Measurements from ENCODE around the gene LGALS9B.
"Not testable (repeated sequence)": the region's sequence is repeated elsewhere in the genome, so short reads cannot be mapped to it uniquely, and the experiment has no call there.

Gene LGALS9B

DNA sequence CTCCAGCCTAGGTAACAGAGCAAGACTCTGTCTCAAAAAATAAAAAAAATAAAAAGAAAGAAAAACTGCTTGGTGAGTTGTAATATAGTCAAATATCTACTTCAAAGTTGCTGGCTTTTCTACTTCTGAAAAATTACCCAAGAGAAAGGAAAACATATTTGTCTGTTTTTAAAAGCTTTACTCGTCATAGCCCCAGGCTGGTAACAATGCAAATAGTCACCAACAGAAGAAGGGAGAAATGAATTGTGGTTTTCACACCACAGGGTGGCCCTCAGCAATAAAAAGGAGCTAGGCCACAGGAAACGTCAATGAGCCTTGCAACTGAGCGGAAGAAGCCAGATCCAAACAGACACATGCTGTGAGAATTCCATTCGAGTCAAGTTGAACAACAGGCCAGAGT, 1.8 kb upstream of the LGALS9B start:
- not testable (repeated sequence) for DNase-seq (ENCODE audit: low read depth in 1 of 2, low spot score in 1 of 2)

GRCh38 chr17:20466999-20467398, 340 bp downstream of the LGALS9B start:
- DNase-seq (ENCODE audit: low read depth in 1 of 2, low spot score in 1 of 2) = not testable (repeated sequence)

DNA sequence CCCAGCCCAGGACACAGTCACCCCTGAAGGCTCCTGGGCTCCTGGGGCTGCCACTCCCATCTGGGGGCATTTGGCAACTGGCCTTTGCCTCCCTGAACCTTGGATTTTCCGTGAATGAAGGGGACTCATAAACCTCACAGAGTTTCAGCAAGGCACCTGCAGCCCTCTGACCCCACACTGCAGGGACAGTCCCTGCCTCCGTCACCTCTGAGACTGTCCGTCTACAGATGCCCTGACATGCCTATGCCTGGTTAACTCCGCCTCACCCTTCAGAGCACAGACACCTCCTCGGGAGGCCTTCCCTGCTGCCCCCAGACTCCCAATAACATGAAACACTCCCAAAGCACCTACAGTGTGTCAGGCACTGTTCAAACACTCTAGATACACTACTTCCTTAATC, 786 bp downstream of the LGALS9B start:
- not testable (repeated sequence) for DNase-seq (ENCODE audit: low read depth in 1 of 2, low spot score in 1 of 2)

- DNase-seq (ENCODE audit: low read depth in 1 of 2, low spot score in 1 of 2) = not testable (repeated sequence)
These were observed 1.8 kb downstream of the LGALS9B start for GRCh38 chr17:20465535-20465934.

GRCh38 chr17:20464854-20465414, 2.4 kb downstream of the LGALS9B start:
- DNase-seq (ENCODE audit: low read depth in 1 of 2, low spot score in 1 of 2) = not testable (repeated sequence)

- DNase-seq (ENCODE audit: low read depth in 1 of 2, low spot score in 1 of 2) = not testable (repeated sequence)
These were observed 5.2 kb downstream of the LGALS9B start for GRCh38 chr17:20462158-20462557.

DNA sequence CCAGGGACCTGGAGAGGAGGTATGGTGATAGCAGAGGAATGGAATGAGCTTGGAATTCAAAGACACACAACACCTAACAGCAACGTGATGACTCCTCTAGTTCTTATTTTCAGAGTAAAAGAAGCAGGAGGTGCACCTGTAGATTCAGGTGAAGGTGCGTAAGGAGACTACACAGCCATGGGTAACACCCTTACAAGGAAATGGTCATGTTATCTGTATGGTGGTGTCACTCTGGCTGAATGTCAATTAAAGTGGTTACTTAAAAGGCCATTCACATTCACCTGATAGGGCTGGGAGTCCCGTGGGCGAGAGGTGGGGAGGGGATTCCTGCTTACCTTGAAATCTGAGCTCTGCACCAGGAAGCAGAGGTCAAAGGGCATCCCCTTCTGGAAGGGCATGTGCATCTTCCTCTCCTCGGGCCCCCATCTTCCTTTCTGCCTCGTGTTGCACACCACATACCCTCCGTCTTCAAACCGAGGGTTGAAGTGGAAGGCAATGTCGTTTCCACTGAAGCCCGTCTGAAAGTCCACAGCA, 9.4 kb downstream of the LGALS9B start:
- DNase-seq (ENCODE audit: low read depth in 1 of 2, low spot score in 1 of 2) = not testable (repeated sequence)

- not testable (repeated sequence) for DNase-seq (ENCODE audit: low read depth in 1 of 2, low spot score in 1 of 2)
These were observed 12.2 kb downstream of the LGALS9B start for GRCh38 chr17:20455106-20455505.

DNA sequence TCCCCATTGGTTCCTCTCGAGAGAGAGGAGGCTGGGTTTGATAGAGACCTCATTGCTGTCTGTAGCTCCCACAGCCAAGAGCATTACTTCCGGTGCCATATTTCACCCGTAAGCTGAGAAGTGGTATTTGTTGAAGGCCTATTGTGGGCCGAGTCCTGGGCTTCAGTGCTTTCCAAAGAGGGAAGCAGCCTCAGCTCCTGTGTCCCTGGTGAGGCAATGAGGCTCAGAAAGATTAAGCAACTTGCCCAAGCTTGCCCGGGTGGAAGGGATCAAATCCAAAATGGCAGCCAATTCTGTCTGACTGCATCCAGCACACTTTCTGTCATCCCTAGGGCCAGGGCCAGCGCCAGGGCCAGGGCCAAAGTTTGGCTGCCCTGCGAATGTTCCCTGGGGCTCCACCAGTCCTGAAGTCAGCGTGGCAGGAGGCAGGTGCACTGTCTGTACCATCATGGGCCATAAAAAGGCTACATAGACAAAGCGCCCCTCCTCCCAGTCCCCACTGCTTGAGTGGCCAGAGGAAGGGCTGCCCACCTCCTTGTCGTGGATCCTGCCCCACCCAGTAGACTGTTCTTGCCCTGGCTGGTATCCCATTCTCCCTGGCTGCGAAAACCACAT, 13.4 kb downstream of the LGALS9B start:
- DNase-seq (ENCODE audit: low read depth in 1 of 2, low spot score in 1 of 2) = not testable (repeated sequence)

GRCh38 chr17:20450852-20451251, 16.5 kb downstream of the LGALS9B start:
- not testable (repeated sequence) for DNase-seq (ENCODE audit: low read depth in 1 of 2, low spot score in 1 of 2)

DNA sequence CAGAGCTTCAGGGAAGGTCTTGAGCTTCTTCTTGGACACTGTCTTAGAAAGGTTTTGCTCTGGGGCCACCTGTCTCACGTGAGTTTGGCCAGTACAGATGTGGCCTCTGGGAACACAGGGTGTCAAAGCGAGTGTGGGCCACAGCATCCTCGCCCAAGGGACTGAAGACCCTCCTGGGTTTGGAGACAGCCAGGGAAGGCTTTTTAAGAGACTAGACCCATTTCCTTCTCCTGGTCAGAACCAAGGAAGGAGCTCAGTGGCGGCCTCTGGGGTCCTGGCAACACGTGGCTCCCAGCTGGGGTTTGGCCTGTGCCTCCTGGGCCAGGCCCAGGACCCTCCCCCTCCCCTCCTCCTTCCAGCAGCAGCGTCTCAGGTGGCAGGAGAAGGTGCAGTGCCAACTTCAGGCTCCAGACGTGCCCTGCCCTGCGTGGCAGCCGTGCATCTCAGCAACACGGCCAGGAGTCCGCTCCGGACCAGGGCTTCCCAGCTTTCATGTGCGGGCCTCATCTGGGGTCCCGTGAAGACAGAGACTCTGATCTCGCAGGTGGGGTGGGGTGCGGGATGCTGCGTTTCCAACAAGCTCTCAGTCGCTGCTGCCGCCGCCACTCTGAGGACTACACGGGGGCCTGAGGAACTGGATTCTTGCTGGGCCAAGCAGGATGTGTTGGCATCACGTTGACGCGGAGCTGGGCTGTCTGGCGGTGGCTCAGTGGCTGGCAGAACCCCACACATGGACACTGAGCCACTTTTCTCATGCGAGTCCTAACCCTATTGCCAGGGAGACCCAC, 19.6 kb downstream of the LGALS9B start:
- not testable (repeated sequence) for DNase-seq (ENCODE audit: low read depth in 1 of 2, low spot score in 1 of 2)

DNA sequence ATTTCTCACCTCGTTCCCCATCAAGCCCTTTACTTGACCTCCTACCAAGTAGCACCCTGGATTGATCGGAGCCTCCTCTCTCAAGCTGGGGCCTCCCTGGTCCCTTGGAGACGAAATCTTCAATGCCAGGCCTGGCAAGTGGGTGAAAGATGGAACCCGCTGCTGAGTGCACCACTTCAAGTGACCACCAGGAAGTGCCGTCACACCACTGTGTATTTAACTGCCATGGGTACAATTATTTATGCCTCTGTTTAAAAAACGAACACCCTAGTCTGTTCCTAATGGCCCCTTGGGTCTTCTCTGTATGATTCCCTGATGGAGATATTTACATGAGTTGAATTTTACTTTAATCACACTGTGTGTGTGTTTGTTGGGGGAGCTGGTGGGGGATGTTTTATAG, 20.4 kb downstream of the LGALS9B start:
- DNase-seq (ENCODE audit: low read depth in 1 of 2, low spot score in 1 of 2) = not testable (repeated sequence)

- not testable (repeated sequence) for DNase-seq (ENCODE audit: low read depth in 1 of 2, low spot score in 1 of 2)
These were observed 22.6 kb downstream of the LGALS9B start for GRCh38 chr17:20444581-20445236.

- not testable (repeated sequence) for DNase-seq (ENCODE audit: low read depth in 1 of 2, low spot score in 1 of 2)
These were observed 23.2 kb downstream of the LGALS9B start for GRCh38 chr17:20444173-20444572.

- not testable (repeated sequence) for DNase-seq (ENCODE audit: low read depth in 1 of 2, low spot score in 1 of 2)
These were observed 23.7 kb downstream of the LGALS9B start for GRCh38 chr17:20443632-20444031.

- not testable (repeated sequence) for DNase-seq (ENCODE audit: low read depth in 1 of 2, low spot score in 1 of 2)
These were observed 26.7 kb downstream of the LGALS9B start for GRCh38 chr17:20440665-20441064.

- DNase-seq (ENCODE audit: low read depth in 1 of 2, low spot score in 1 of 2) = not testable (repeated sequence)
These were observed 32.2 kb downstream of the LGALS9B start for GRCh38 chr17:20435166-20435565.

DNA sequence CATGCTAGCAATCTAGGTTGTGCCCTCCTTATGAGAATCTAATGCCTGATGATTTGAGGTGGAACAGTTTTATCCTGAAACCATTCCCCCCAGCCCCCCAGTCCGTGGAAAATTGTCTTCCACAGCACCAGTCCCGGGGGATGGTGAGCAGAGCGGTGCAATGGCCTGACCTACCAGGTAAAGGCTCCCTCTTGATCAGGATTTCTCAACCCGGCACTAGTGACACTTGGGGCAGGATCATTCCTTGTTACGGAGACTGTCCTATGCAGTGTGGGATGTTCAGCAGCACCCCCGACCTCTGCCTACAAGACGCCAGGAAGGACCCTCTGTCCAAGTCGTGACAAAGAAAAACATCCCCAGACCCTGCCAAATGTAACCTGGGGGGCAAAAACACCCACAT, 34.0 kb downstream of the LGALS9B start:
- DNase-seq (ENCODE audit: low read depth in 1 of 2, low spot score in 1 of 2) = not testable (repeated sequence)

- not testable (repeated sequence) for DNase-seq (ENCODE audit: low read depth in 1 of 2, low spot score in 1 of 2)
These were observed 40.1 kb downstream of the LGALS9B start for GRCh38 chr17:20427264-20427663.

- not testable (repeated sequence) for DNase-seq (ENCODE audit: low read depth in 1 of 2, low spot score in 1 of 2)
These were observed 44.5 kb downstream of the LGALS9B start for GRCh38 chr17:20422826-20423225.

GRCh38 chr17:20418838-20419237, 48.5 kb downstream of the LGALS9B start:
- DNase-seq (ENCODE audit: low read depth in 1 of 2, low spot score in 1 of 2) = not testable (repeated sequence)

Data from activated T-helper 1 cell treated with anti-CD3 and anti-CD28 coated beads, Interleukin-2, amount 50 U/mL, for 16 hours (primary cell).